OCI-LY1 (cell line): ENCODE results near the gene ZBTB32.
"Not testable (repeated sequence)": the region's sequence is repeated elsewhere in the genome, so short reads cannot be mapped to it uniquely, and the experiment has no call there.

Experiments
- H2AFZ ChIP-seq: fragments of 200-600 bp; sonication (generic), shearing (Covaris generic); 2 replicates; pipeline ENCODE4 v1.6.0; 2014; ENCODE audit warnings: antibody characterized with exemption, mild to moderate bottlenecking, low read length
- H3F3A ChIP-seq: fragments of 200-600 bp; sonication (generic), shearing (Covaris generic); 2 replicates; pipeline ENCODE4 v1.6.0; 2014; ENCODE audit warnings: mild to moderate bottlenecking, antibody characterized with exemption, low read length, moderate library complexity; ENCODE audit not compliant: insufficient read depth
- H3K27ac ChIP-seq: fragments of 200-600 bp; sonication (generic); 2 replicates; pipeline ENCODE4 v1.5.1; 2014; ENCODE audit warnings: low read length, mixed run types, mild to moderate bottlenecking, low read depth; ENCODE audit not compliant: poor library complexity, severe bottlenecking
- H3K27me3 ChIP-seq: fragments of 200-600 bp; sonication (generic); 2 replicates; pipeline ENCODE4 v1.6.0; 2014; ENCODE audit warnings: antibody characterized with exemption, mild to moderate bottlenecking, low read length, moderate library complexity; ENCODE audit not compliant: insufficient read depth
- H3K36me3 ChIP-seq: fragments of 200-600 bp; sonication (generic); 2 replicates; pipeline ENCODE4 v1.6.1; 2014; ENCODE audit warnings: mild to moderate bottlenecking, antibody characterized with exemption, low read length, moderate library complexity, mixed read lengths; ENCODE audit not compliant: insufficient read depth
- H3K4me1 ChIP-seq: fragments of 200-600 bp; sonication (generic); 2 replicates; pipeline ENCODE4 v1.5.1; 2014; ENCODE audit warnings: mild to moderate bottlenecking, low read length, moderate library complexity; ENCODE audit not compliant: insufficient read depth, severe bottlenecking
- H3K4me2 ChIP-seq: fragments of 200-600 bp; sonication (generic), shearing (Covaris generic); 2 replicates; pipeline ENCODE4 v1.6.1; 2014; ENCODE audit warnings: low read length
- H3K4me3 ChIP-seq: fragments of 200-600 bp; sonication (generic); 2 replicates; pipeline ENCODE4 v1.5.1; 2014; ENCODE audit warnings: low read length, low read depth, mild to moderate bottlenecking, mixed read lengths; ENCODE audit not compliant: poor library complexity, severe bottlenecking
- H3K79me2 ChIP-seq: fragments of 200-600 bp; shearing (Covaris generic); 2 replicates; pipeline ENCODE4 v1.6.1; 2016; ENCODE audit warnings: mixed run types, low read length, mixed read lengths; ENCODE audit not compliant: insufficient read depth
- H3K9ac ChIP-seq: fragments of 200-600 bp; sonication (generic), shearing (Covaris generic); 2 replicates; pipeline ENCODE4 v1.6.1; 2014; ENCODE audit warnings: mild to moderate bottlenecking, low read length, mixed read lengths
- H3K9me2 ChIP-seq: fragments of 200-600 bp; sonication (generic), shearing (Covaris generic); 2 replicates; pipeline ENCODE4 v1.6.1; 2014; ENCODE audit warnings: low read depth, mild to moderate bottlenecking, low read length, mixed read lengths
- H3K9me3 ChIP-seq: fragments of 200-600 bp; shearing (Covaris generic); 2 replicates; pipeline ENCODE4 v1.6.1; 2014; ENCODE audit warnings: low read length, mixed read lengths
- H4K20me1 ChIP-seq: fragments of 200-600 bp; sonication (generic), shearing (Covaris generic); 2 replicates; pipeline ENCODE4 v1.6.0; 2016; ENCODE audit warnings: mild to moderate bottlenecking, low read length; ENCODE audit not compliant: insufficient read depth
- CTCF ChIP-seq: fragments of 200-600 bp; sonication (generic), shearing (Covaris generic); IDR thresholded peaks from 2 replicates; pipeline ENCODE4 v1.5.1; 2017; ENCODE audit warnings: mild to moderate bottlenecking, antibody characterized with exemption, low read length, moderate library complexity, mixed read lengths
- EZH2 ChIP-seq: fragments of 200-600 bp; sonication (generic), shearing (Covaris generic); IDR thresholded peaks from 2 replicates; pipeline ENCODE4 v1.8.0; 2017; ENCODE audit warnings: borderline replicate concordance, mixed run types, mild to moderate bottlenecking, antibody characterized with exemption, low read length, moderate library complexity, mixed read lengths

The ZBTB32 gene

GRCh38 chr19:35722897-35723296 lies 18.5 kb downstream of the ZBTB32 start:
- H4K20me1 ChIP-seq, result no peaks in the 10 kb centered on the region
- H3K27ac ChIP-seq, result no peak overlapping the region
- H3K9ac ChIP-seq, result no peak overlapping the region

GRCh38 chr19:35723671-35724070 lies 19.3 kb downstream of the ZBTB32 start:
- Histone ChIP-seq H3K4me3 (no peak overlapping the region), H2AFZ (no peak overlapping the region), H3K9me3 (no peaks in the 10 kb centered on the region), H3K4me2 (no peak overlapping the region), H3K9me2 (no peaks in the 10 kb centered on the region), H3K27ac (no peak overlapping the region), H3K27me3 (no peaks in the 10 kb centered on the region), H3K9ac (no peak overlapping the region), H3K79me2 (peaks cover 5% of the 10 kb centered on the region), H3K36me3 (peaks cover 83% of the 10 kb centered on the region), H4K20me1 (no peaks in the 10 kb centered on the region), H3K4me1 (peaks cover 11% of the 10 kb centered on the region), H3F3A (no peaks in the 10 kb centered on the region)
- TF ChIP-seq CTCF (no peak), EZH2 (no peak)

More at GRCh38 chr19:35722897-35723296, 18.5 kb downstream of the ZBTB32 start:
- Histone ChIP-seq H3K9me2 (no peaks in the 10 kb centered on the region), H2AFZ (no peak overlapping the region), H3K9me3 (no peaks in the 10 kb centered on the region), H3F3A (no peaks in the 10 kb centered on the region), H3K4me1 (peaks cover 11% of the 10 kb centered on the region), H3K36me3 (peaks cover 76% of the 10 kb centered on the region), H3K27me3 (no peaks in the 10 kb centered on the region), H3K4me3 (no peak overlapping the region), H3K4me2 (no peak overlapping the region), H3K79me2 (peaks cover 8% of the 10 kb centered on the region)
- no peak for TF ChIP-seq EZH2
- no peak for TF ChIP-seq CTCF

- not testable (repeated sequence) for H2AFZ ChIP-seq, H4K20me1 ChIP-seq, H3K4me2 ChIP-seq, H3K9ac ChIP-seq, H3K79me2 ChIP-seq, H3F3A ChIP-seq, H3K9me2 ChIP-seq, H3K27me3 ChIP-seq, H3K9me3 ChIP-seq, H3K4me1 ChIP-seq, H3K27ac ChIP-seq, H3K4me3 ChIP-seq
- H3K36me3 ChIP-seq, result peaks cover 87% of the 10 kb centered on the region
These were observed 19.8 kb downstream of the ZBTB32 start for GRCh38 chr19:35724132-35724531.

GRCh38 chr19:35724560-35724959 lies 20.2 kb downstream of the ZBTB32 start:
- peaks cover 89% of the 10 kb centered on the region for H3K36me3 ChIP-seq
- no peaks in the 10 kb centered on the region for H3K27me3 ChIP-seq
- no peak overlapping the region for H3K4me2 ChIP-seq
- no peaks in the 10 kb centered on the region for H3K9me2 ChIP-seq
- no peak overlapping the region for H2AFZ ChIP-seq
- no peaks in the 10 kb centered on the region for H4K20me1 ChIP-seq
- H3F3A ChIP-seq, result no peaks in the 10 kb centered on the region
- no peak overlapping the region for H3K4me3 ChIP-seq
- H3K79me2 ChIP-seq, result no peaks in the 10 kb centered on the region; the same call in 1 of the 2 replicates
- H3K4me1 ChIP-seq, result peaks cover 2% of the 10 kb centered on the region
- H3K9me3 ChIP-seq, result no peaks in the 10 kb centered on the region
- TF ChIP-seq CTCF (no peak), EZH2 (no peak)
- no peak overlapping the region for H3K27ac ChIP-seq
- H3K9ac ChIP-seq, result no peak overlapping the region
